Esophagus muscularis mucosa (tissue), 3 donors: ENCODE measurements around the gene PIMREG.

Experiments
- EP300 ChIP-seq: sonication (generic); formaldehyde crosslinking; IDR thresholded peaks from one replicate; pipeline ENCODE4 v1.6.1; 2017; ENCODE audit warnings: antibody characterized with exemption
- TF ChIP-seq, protein P1 (sequence below), 3 experiments: fragments of 200-600 bp in 2 of 3; fragments of 450-650 bp in 1 of 3; sonication (generic) in 2 of 3; IDR thresholded peaks; one replicate each; pipeline ENCODE4 v1.5.1; 2017 to 2019; ENCODE audit warnings: antibody characterized with exemption in 3 of 3, mild to moderate bottlenecking in 2 of 3, moderate library complexity in 1 of 3

DNA sequence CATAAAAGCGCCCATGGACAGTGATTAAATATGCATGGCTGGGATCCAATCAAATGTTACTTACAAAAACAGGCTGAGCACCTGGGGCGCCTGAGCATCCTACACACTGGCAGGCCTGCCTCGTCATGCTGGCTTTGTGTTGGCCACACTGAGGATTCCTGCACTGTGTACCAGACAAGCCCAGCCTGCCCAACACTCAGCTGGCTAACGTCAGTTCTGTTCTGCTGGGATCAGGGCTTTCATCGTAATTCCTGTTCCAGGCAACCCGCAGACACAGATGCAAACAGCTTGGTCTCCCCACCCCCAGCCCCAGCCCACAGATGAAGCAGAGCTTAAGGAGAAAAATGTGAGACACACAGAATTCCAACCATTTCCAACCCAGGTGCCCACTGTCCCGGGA is 30.7 kb downstream of the PIMREG start:
- TF ChIP-seq, protein P1, sequence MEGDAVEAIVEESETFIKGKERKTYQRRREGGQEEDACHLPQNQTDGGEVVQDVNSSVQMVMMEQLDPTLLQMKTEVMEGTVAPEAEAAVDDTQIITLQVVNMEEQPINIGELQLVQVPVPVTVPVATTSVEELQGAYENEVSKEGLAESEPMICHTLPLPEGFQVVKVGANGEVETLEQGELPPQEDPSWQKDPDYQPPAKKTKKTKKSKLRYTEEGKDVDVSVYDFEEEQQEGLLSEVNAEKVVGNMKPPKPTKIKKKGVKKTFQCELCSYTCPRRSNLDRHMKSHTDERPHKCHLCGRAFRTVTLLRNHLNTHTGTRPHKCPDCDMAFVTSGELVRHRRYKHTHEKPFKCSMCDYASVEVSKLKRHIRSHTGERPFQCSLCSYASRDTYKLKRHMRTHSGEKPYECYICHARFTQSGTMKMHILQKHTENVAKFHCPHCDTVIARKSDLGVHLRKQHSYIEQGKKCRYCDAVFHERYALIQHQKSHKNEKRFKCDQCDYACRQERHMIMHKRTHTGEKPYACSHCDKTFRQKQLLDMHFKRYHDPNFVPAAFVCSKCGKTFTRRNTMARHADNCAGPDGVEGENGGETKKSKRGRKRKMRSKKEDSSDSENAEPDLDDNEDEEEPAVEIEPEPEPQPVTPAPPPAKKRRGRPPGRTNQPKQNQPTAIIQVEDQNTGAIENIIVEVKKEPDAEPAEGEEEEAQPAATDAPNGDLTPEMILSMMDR (IDR thresholded peaks at IDR 0.05), result no peak
- no peak for TF ChIP-seq EP300
